Stimulated activated CD8-positive, alpha-beta memory T cell treated with anti-CD3 and anti-CD28 coated beads, Interleukin-15, amount 100 ng/mL, for 48 hours (primary cell): ENCODE data around the gene AP2B1.
"Not testable (repeated sequence)": the region's sequence is repeated elsewhere in the genome, so short reads cannot be mapped to it uniquely, and the experiment has no call there.

Experiments
- DNase-seq, 2 donors: peaks; one replicate each; pipeline ENCODE4 v3.0.0-alpha.2; 2020; ENCODE audit warnings: low read depth in 2 of 2

Gene AP2B1

DNA sequence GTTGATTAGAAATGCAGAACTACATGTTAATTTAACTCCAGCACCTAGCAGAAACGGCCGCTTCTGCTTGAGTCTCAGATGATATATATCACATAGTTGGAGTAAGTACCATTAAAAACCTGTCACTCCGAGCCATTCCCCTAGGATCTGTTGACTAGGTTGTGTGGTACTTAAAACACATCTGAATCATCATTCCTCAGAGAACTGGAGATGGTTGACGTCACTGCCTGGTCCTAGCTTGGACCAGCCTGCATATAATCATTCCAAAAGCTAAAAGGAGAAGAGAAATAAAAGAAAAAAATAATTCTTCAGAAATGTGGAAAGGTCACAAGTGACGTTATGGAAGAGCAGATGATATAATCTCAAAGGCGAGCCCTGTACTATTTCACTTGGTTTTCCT is 113.0 kb downstream of the AP2B1 start:
- DNase-seq, result no peak

DNA sequence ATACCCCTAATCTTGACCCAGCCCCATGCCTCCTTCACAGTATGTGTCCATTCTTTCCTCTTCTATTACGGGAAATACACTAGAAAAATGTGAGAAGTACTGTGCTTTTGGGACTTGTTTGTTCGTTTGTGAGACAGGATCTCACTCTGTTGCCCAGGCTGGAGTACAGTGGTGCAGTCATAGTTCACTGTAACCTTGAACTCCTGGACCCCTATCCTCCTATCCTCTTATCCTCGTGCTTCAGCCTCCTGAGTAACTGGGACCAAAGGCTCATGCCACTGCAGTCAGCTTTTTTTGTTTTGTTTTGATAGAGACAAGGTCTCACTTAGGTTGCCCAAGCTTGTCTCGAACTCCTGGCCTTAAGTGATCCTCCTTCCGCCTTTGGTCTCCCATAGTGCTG is 114.4 kb downstream of the AP2B1 start:
- DNase-seq, result no peak

DNA sequence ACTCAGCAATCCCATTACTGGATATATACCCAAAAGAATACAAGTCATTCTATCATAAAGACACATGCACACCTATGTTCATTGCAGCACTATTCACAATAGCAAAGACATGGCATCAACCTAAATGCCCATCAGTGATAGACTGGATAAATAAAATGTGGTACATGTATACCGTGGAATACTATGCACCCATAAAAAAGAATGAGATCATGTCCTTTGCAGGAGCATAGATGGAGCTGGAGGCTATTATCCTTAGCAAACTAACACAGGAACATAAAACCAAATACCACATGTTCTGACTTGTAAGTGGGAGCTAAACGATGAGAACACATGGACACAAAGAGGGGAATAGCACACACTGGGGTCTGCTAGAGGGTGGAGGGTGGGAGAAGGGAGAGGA is 116.2 kb downstream of the AP2B1 start:
- not testable (repeated sequence) for DNase-seq

- DNase-seq, result no peak
Measured at GRCh38 chr17:35705230-35705629, 118.1 kb downstream of the AP2B1 start.

DNA sequence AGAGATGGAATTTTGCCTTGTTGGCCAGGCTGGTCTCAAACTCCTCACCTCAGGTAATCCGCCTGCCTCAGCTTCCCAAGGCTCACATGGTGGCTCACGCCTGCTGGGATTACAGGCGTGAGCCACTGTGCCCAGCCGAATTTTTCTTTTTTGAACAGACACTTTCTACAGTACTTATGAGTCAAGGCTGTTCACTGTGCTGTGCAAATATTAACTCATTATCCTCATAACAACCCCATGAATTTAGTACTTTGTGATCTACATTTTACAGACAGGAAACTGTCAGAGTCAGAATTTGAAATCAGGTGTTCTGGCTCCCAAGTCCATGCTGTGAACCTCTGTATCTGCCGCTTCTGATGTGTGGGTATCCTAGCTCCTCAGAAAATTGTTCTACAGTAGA is 118.6 kb downstream of the AP2B1 start:
- DNase-seq, result no peak

DNA sequence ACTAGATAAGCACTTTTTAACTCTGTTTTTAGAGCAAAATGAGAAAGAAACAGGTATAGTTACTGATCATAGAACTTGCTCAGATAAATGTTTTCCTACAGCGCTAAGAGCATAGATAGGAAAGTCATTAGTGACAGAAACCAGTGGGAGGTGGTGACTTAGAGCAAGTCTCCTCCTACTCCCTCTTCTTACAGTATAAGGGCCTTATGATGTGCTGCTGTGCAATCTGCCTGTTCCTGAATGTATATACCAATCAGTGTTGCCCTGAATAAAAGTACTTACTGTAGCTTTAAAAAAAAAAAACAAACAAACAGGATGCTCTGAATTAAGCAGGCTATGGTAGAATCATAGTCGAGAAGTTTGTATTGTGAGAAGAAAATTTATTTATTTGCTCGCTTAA is 121.0 kb downstream of the AP2B1 start:
- DNase-seq, result no peak

DNA sequence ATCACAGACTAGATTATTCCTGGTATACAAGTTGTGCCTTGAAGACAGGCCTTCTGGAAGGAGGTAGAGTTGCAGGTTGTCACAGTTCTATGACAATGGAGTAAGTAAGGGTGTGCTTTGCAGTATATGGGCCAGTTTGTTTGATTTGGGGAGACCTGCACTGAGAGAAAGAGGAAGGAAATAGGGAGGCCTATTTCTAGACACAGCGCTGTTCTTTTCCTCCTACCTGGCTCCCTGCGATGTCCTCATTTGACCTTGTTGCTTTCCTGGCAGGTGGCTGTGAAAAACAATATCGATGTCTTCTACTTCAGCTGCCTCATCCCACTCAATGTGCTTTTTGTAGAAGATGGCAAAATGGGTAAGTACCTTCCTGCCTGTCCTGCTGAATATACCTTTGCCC is 121.8 kb downstream of the AP2B1 start:
- no peak for DNase-seq

DNA sequence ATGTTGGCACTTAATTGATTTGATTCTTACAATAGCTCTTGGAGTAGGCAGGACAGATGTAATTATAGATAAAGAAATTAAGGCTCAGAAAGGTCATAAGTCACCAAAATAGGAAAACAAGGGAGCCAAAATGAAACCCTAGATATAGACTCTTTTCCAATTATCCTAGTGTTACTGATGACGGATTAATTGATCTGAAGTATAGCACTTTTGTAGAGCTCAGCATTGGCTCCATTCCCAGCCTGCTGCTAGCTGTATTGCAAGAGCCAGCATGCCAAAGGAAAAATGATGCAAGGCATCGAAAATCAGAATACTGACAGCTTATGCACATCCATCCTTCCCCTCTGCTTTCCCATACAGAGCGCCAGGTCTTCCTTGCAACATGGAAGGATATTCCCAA is 122.8 kb downstream of the AP2B1 start:
- no peak for DNase-seq

GRCh38 chr17:35710950-35711349 is 123.8 kb downstream of the AP2B1 start:
- DNase-seq, result no peak

- DNase-seq, result no peak
Measured at GRCh38 chr17:35713069-35713728, 126.1 kb downstream of the AP2B1 start.

DNA sequence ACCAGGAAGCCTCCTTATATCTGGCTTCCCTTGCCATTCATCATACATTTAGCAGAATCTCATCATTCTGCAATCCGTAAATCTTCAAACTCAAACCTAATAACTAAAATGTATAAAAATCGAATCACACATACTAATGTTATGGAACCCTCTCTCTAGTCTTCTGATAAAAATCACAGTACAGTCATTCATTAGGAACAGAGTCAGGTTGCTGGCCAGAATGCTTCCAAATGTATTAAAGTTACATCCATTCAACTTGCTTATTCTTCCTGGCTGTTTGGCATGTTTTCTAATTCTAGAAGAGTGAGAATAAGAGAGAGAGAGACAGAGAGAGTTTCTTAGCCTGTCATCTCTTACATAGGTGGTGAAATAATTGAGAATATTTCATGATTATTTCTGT is 127.9 kb downstream of the AP2B1 start:
- DNase-seq, result no peak

DNA sequence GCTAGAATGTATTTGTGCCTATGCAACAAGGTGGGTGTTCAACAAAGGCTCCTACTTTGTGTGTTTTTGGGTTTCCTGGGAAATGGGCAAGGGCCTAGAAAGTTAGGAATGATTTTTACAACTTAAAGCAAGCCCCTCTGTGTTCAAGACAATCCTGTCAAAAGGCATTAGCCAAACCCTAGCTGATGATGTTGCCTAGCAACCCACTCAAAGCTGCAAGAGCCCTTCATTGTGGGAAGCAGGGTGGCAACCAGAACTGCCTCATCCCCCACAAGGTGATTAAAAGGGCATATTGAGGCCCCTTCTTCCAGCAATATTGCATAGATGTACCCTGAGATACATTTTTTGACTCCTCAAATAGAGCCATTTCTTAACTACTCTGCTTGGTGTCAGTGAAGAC is 128.3 kb downstream of the AP2B1 start:
- no peak for DNase-seq

DNA sequence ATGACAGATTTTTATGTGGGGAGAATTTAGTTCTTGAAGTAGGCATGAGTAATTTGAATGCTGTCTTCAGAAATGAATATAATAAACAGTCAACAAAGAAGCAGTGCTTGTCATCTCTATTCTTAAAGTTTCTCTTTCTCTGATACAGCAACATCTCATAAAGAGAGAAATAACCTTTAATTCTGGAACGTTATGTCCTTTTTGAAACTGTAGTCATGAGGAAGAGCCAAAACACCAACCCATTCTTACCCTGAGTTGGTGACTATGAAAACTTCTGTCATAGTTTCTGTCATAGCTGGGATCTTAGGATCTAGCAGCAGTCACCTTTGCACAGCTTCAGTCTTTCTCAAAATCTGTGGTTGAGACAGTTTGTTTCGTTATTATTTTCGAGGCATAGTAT is 129.1 kb downstream of the AP2B1 start:
- no peak for DNase-seq

GRCh38 chr17:35716897-35717465 is 129.9 kb downstream of the AP2B1 start:
- no peak for DNase-seq

DNA sequence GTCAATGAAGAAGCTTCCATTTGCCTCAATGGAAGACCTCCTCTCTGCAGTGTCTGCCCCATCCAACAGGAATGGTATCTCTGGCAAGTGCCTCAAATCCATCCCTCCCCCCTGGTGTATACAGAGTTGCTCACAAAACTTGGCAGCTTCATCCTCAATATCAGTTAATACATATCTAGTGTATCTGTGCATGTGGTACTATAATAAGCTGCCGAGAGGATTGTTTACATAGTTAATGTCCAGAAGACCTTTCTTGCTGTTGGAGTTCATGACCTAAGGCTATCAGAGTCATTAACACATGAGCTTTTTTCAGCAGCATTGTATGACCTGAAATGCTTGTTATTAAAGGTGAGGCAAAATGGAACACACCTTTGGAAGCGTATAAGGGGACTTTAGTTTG is 130.4 kb downstream of the AP2B1 start:
- DNase-seq, result no peak

- DNase-seq, result no peak
Measured at GRCh38 chr17:35723735-35724134, 136.6 kb downstream of the AP2B1 start.

GRCh38 chr17:35725058-35725457 is 137.9 kb downstream of the AP2B1 start:
- DNase-seq, result no peak

DNA sequence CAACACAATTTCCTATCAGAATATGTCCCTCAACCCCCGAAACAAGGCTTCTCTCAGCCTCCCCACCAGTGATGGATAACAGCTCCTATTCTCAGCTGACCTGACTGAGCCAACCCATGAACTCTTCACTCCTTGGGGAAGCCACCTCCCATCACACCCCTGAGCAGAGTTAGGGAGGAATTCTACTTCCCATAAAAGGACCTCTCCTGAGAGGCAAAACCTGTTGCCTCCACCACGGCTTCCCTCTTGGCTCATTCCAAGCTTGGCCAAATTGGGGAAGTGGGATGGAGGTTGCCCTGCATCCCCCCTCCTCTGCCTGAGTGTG is 138.6 kb downstream of the AP2B1 start:
- no peak for DNase-seq

- no peak for DNase-seq
Measured at GRCh38 chr17:35726127-35726952, 139.2 kb downstream of the AP2B1 start.

DNA sequence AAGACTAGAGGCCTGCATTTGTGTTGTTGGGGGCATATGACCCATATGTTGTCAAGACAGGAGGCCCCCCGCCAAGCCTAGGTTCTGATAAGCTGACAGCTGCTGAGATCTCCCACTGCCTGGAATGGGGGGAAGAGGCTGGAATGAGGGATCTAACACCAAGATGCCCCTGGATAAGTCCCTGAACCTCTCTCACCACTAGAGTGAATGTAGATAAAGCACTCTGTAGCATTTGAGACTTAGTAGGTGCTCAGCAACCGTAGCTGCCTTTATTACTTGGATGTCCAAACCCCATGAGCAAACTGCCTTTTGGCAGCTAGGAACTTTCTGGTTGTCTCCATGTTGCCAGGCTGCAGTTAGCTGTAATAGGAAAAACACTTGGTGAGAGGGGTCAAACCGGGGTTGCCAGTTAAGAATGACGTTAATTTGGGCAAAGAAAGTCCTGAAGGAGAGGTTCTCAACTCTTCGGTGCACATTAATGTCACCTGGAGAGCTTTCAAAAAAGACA is 139.9 kb downstream of the AP2B1 start:
- no peak for DNase-seq

- no peak for DNase-seq
Measured at GRCh38 chr17:35727635-35728034, 140.5 kb downstream of the AP2B1 start.

GRCh38 chr17:35728551-35728950 is 141.4 kb downstream of the AP2B1 start:
- DNase-seq, result no peak

- DNase-seq, result no peak
Measured at GRCh38 chr17:35729405-35729833, 142.3 kb downstream of the AP2B1 start.
